Activated CD4-positive, alpha-beta T cell treated with anti-CD3 and anti-CD28 coated beads, Interleukin-2, amount 10 ng/mL, durations not matched to agents 24 days and 14 days (primary cell): Measurements from ENCODE around the gene KCNQ5. TPM values are rescaled to one million over a fixed set of nuclear protein-coding genes. Genes with fewer than 3 reads are reported as not detected.

Experiments used
- DNase-seq: peaks from one replicate; pipeline ENCODE4 v3.0.0; 2022
- H3K27ac Mint-ChIP-seq: one replicate; pipeline ENCODE4 v1.8.0; 2022; ENCODE audit warnings: mild to moderate bottlenecking, mixed read lengths
- H3K27me3 Mint-ChIP-seq: one replicate; pipeline ENCODE4 v1.8.0; 2022; ENCODE audit warnings: mixed read lengths
- H3K36me3 Mint-ChIP-seq: one replicate; pipeline ENCODE4 v1.8.0; 2022; ENCODE audit warnings: low read depth, mild to moderate bottlenecking, mixed read lengths
- H3K4me1 Mint-ChIP-seq: one replicate; pipeline ENCODE4 v1.8.0; 2021; ENCODE audit warnings: mixed read lengths
- H3K4me3 Mint-ChIP-seq: one replicate; pipeline ENCODE4 v1.8.0; 2022; ENCODE audit warnings: mild to moderate bottlenecking, moderate library complexity, mixed read lengths
- H3K9me3 Mint-ChIP-seq: one replicate; pipeline ENCODE4 v1.8.0; 2021; ENCODE audit warnings: mixed read lengths
- intact Hi-C: fragments of 100-400 bp; cut with micrococcal nuclease; formaldehyde crosslinking; loops from one replicate; pipeline ENCODE4 v1.15.1; 2023
- total RNA-seq: library from RNA; stranded (reverse); gene quantifications from 2 replicates; pipeline ENCODE4 v1.2.3, GENCODE V29; 2022

Gene KCNQ5
- total RNA-seq, 1 donor from 2014 or later, result 13.7 TPM

- H3K27me3 Mint-ChIP-seq, result no peaks in the 10 kb centered on the region
- H3K9me3 Mint-ChIP-seq, result peaks cover 3% of the 10 kb centered on the region
- H3K36me3 Mint-ChIP-seq, result peaks cover 2% of the 10 kb centered on the region
- H3K27ac Mint-ChIP-seq, result peak overlapping the region; percentile 22
- no peak for DNase-seq
- intact Hi-C loops, result loop anchor here (1.0 to 2.0 kb wide), 2 partner anchors 27 to 177 kb away; partner anchors contain the start of gene KCNQ5
- no peak overlapping the region for H3K4me3 Mint-ChIP-seq
- peaks cover 18% of the 10 kb centered on the region for H3K4me1 Mint-ChIP-seq
Observed at GRCh38 chr6:72649032-72649984, 27.4 kb downstream of the KCNQ5 start.

- intact Hi-C loops, result no loop called here
- H3K4me3 Mint-ChIP-seq, result peak overlapping the region; percentile 23
- H3K27me3 Mint-ChIP-seq, result no peaks in the 10 kb centered on the region
- H3K9me3 Mint-ChIP-seq, result peaks cover 3% of the 10 kb centered on the region
- peaks cover 18% of the 10 kb centered on the region for H3K4me1 Mint-ChIP-seq
- H3K36me3 Mint-ChIP-seq, result peaks cover 2% of the 10 kb centered on the region
- H3K27ac Mint-ChIP-seq, result peak overlapping the region; percentile 49
- no peak for DNase-seq
Observed at GRCh38 chr6:72650081-72650745, 28.3 kb downstream of the KCNQ5 start.

GRCh38 chr6:72651174-72651573, 29.3 kb downstream of the KCNQ5 start:
- Mint-ChIP-seq H3K36me3 (peaks cover 2% of the 10 kb centered on the region), H3K4me1 (peaks cover 18% of the 10 kb centered on the region), H3K27me3 (no peaks in the 10 kb centered on the region), H3K27ac (no peak overlapping the region), H3K4me3 (no peak overlapping the region), H3K9me3 (peaks cover 3% of the 10 kb centered on the region)
- intact Hi-C loops, result no loop called here
- DNase-seq, result no peak

DNA sequence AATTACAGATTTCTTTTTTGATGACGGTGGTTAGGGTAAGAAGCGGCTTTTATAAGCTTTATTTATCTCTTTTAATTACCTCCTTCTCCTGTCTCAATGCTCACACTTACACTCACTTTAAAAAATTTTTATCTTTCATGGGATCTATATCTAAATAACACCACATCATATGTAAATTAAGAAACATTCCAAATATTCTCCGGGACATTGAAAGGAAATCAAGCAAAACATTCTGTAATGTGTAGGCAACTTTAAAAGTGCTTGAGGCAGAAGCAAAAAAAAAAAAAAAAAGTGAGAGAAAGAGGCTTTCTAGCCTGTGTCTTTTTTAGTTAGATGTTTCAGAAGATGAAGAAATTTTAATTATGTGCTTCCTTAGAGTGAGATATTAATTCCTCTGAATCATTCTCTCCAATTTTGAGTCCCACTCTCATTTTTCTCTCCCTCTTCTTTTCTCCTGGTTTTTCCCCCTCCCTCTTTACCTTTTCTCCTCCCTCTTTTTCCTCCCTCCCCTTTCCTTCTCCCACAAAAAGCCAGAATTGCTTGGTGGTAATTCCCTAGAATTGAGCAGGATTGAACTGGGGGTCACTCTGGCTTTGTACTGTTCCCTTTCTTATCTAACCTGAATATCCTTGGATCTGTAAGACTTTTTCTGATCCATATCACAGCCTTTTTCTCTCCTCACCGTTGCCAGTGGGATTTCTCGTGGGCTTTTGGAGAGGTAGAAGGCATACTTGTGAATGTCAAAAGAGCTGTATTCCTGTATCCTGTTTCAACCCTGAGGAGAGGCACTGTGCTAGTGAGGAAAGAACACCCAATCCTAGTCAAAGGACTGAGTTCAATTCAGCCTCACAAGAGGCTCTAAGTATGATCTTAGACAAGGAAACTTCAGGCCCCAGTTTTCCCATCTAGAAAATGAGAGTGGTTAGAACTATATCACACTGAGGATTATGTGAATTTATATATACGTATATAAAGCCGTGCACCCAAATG, 30.4 kb downstream of the KCNQ5 start:
- Mint-ChIP-seq H3K4me1 (peaks cover 18% of the 10 kb centered on the region), H3K4me3 (no peak overlapping the region), H3K27ac (no peak overlapping the region), H3K36me3 (no peaks in the 10 kb centered on the region), H3K27me3 (no peaks in the 10 kb centered on the region), H3K9me3 (peaks cover under 1% of the 10 kb centered on the region)
- intact Hi-C loops, result no loop called here
- DNase-seq, result no peak

DNA sequence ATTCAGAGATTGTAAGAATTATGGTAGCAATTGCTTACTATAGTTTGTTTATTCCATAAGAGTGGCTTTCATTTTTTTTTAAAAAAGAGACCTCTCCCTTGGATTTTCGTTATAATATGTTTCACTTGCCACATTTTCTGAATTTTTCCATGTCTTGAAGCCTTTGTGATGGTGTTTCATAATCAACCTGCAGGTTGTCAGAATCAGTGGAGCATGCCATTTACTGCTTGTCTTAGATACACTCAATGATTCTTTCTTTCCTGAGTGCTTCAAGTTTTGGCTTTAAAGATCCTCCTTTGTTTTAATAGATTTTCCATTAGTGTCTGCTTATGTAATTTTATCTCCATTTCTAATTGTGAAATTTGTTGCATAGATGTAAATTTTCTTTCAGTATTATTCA, 31.2 kb downstream of the KCNQ5 start:
- Mint-ChIP-seq H3K4me1 (peaks cover 18% of the 10 kb centered on the region), H3K36me3 (no peaks in the 10 kb centered on the region), H3K4me3 (no peak overlapping the region), H3K9me3 (no peaks in the 10 kb centered on the region), H3K27me3 (no peaks in the 10 kb centered on the region), H3K27ac (no peak overlapping the region)
- DNase-seq, result no peak
- intact Hi-C loops, result no loop called here

- Mint-ChIP-seq H3K27me3 (no peaks in the 10 kb centered on the region), H3K4me1 (peaks cover 18% of the 10 kb centered on the region), H3K36me3 (no peaks in the 10 kb centered on the region), H3K9me3 (no peaks in the 10 kb centered on the region), H3K27ac (no peak overlapping the region), H3K4me3 (no peak overlapping the region)
- intact Hi-C loops, result no loop called here
- no peak for DNase-seq
Observed at GRCh38 chr6:72654071-72654621, 32.3 kb downstream of the KCNQ5 start.

GRCh38 chr6:72657407-72658197, 35.7 kb downstream of the KCNQ5 start:
- no peak for DNase-seq
- intact Hi-C loops, result no loop called here
- H3K4me1 Mint-ChIP-seq, result peaks cover 2% of the 10 kb centered on the region
- no peaks in the 10 kb centered on the region for H3K36me3 Mint-ChIP-seq
- H3K27me3 Mint-ChIP-seq, result no peaks in the 10 kb centered on the region
- H3K27ac Mint-ChIP-seq, result no peak overlapping the region
- H3K9me3 Mint-ChIP-seq, result no peaks in the 10 kb centered on the region
- H3K4me3 Mint-ChIP-seq, result no peak overlapping the region

- Mint-ChIP-seq H3K9me3 (no peaks in the 10 kb centered on the region), H3K36me3 (no peaks in the 10 kb centered on the region), H3K27ac (no peak overlapping the region), H3K4me1 (no peaks in the 10 kb centered on the region), H3K4me3 (no peak overlapping the region), H3K27me3 (no peaks in the 10 kb centered on the region)
- intact Hi-C loops, result no loop called here
- no peak for DNase-seq
Observed at GRCh38 chr6:72659754-72660153, 37.9 kb downstream of the KCNQ5 start.

- Mint-ChIP-seq H3K36me3 (no peaks in the 10 kb centered on the region), H3K27me3 (no peaks in the 10 kb centered on the region), H3K4me1 (no peaks in the 10 kb centered on the region), H3K4me3 (no peak overlapping the region), H3K9me3 (no peaks in the 10 kb centered on the region), H3K27ac (no peak overlapping the region)
- intact Hi-C loops, result no loop called here
- DNase-seq, result no peak
Observed at GRCh38 chr6:72661411-72661810, 39.5 kb downstream of the KCNQ5 start.

DNA sequence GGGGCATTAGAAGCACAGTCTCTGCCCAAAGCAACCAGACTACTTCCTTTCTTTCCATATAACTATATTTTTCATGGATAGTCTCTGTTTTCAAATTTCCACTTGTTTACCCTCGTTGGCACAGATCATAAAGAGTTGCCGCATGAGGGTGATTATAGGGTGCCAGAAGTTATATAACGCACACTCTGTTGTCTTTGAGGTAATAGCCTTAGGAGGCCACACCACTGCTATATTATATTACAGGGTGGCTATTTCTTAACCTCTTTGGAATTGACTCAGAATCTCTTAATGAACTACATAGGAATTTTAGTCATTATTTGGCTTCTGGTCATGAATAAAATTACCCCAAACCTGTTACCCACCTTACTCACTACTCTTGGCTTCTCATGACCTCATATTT, 43.7 kb downstream of the KCNQ5 start:
- no peak overlapping the region for H3K4me3 Mint-ChIP-seq
- H3K4me1 Mint-ChIP-seq, result peaks cover 10% of the 10 kb centered on the region
- no peaks in the 10 kb centered on the region for H3K27me3 Mint-ChIP-seq
- no peak overlapping the region for H3K27ac Mint-ChIP-seq
- no peak for DNase-seq
- H3K36me3 Mint-ChIP-seq, result no peaks in the 10 kb centered on the region
- intact Hi-C loops, result no loop called here
- H3K9me3 Mint-ChIP-seq, result peaks cover 7% of the 10 kb centered on the region

- H3K36me3 Mint-ChIP-seq, result no peaks in the 10 kb centered on the region
- peaks cover 12% of the 10 kb centered on the region for H3K4me1 Mint-ChIP-seq
- intact Hi-C loops, result no loop called here
- no peak overlapping the region for H3K27ac Mint-ChIP-seq
- no peaks in the 10 kb centered on the region for H3K27me3 Mint-ChIP-seq
- no peak overlapping the region for H3K4me3 Mint-ChIP-seq
- peak; percentile 53 for DNase-seq
- peaks cover 7% of the 10 kb centered on the region for H3K9me3 Mint-ChIP-seq
Observed at GRCh38 chr6:72669324-72669723, 47.5 kb downstream of the KCNQ5 start.

DNA sequence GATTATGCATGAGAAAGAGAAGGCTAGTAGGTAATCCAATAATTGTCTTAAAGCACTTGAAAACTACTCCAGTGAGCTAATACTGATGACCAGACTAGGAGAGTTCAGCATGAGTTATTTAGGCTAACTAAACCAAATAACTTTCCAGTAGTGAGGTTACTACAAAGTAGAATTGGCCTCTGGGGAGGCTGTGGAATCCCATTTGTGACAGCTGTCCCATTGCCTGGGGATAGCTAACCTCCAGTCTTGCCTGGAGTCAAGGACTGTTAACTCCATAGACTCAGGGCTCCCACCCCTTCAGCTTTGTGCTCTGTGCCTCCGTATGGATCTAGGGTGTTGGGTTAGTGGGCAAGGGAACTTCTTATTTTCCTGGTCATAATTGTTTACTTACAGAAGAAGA, 51.0 kb downstream of the KCNQ5 start:
- H3K9me3 Mint-ChIP-seq, result peaks cover 4% of the 10 kb centered on the region
- no peak for DNase-seq
- H3K27me3 Mint-ChIP-seq, result no peaks in the 10 kb centered on the region
- H3K27ac Mint-ChIP-seq, result no peak overlapping the region
- H3K4me3 Mint-ChIP-seq, result no peak overlapping the region
- intact Hi-C loops, result no loop called here
- no peaks in the 10 kb centered on the region for H3K36me3 Mint-ChIP-seq
- H3K4me1 Mint-ChIP-seq, result peaks cover 12% of the 10 kb centered on the region

DNA sequence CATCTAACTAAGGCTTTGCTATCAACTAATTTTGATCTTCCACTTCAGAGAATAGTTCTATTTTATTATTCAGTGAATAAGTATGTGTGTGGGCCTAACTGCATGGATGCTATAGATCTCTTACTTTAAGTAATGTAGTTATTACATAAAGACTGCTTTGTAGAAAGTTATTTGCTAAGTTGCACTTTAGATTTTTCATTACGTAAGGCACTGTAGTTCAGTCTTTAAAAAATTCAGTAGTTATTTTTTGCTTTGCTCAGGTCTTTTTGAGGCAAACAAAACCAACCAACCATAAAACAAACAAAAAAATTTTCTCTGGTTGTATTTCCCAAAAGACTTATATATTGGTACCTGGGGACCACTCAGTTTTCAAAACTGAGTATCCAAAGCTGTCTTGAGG, 53.0 kb downstream of the KCNQ5 start:
- no peak overlapping the region for H3K27ac Mint-ChIP-seq
- H3K27me3 Mint-ChIP-seq, result no peaks in the 10 kb centered on the region
- peaks cover 2% of the 10 kb centered on the region for H3K9me3 Mint-ChIP-seq
- intact Hi-C loops, result no loop called here
- DNase-seq, result no peak
- H3K4me3 Mint-ChIP-seq, result no peak overlapping the region
- peaks cover 2% of the 10 kb centered on the region for H3K36me3 Mint-ChIP-seq
- peaks cover 5% of the 10 kb centered on the region for H3K4me1 Mint-ChIP-seq
